EH (cell line): Measurements from ENCODE around the gene CST2.
"Not testable (repeated sequence)": the region's sequence is repeated elsewhere in the genome, so short reads cannot be mapped to it uniquely, and the experiment has no call there.

ENCODE experiments used
- DNase-seq: peaks from one replicate; pipeline ENCODE4 v3.0.0-alpha.2; 2015; ENCODE audit warnings: low read depth

CST2 gene

GRCh38 chr20:23810349-23810748, 16.2 kb downstream of the CST2 start:
- not testable (repeated sequence) for DNase-seq

- no peak for DNase-seq
Measured at GRCh38 chr20:23800865-23801264, 25.7 kb downstream of the CST2 start.

- DNase-seq, result peak; percentile 41
Measured at GRCh38 chr20:23799216-23799847, 27.2 kb downstream of the CST2 start.

- no peak for DNase-seq
Measured at GRCh38 chr20:23795526-23795925, 31.0 kb downstream of the CST2 start.

GRCh38 chr20:23794841-23795240, 31.7 kb downstream of the CST2 start:
- DNase-seq, result no peak

GRCh38 chr20:23794065-23794464, 32.5 kb downstream of the CST2 start:
- DNase-seq, result no peak

GRCh38 chr20:23783447-23783846, 43.1 kb downstream of the CST2 start:
- no peak for DNase-seq

GRCh38 chr20:23782366-23782983, 44.1 kb downstream of the CST2 start:
- peak; percentile 35 for DNase-seq

GRCh38 chr20:23778676-23779075, 47.9 kb downstream of the CST2 start:
- DNase-seq, result peak; percentile 30

- DNase-seq, result not testable (repeated sequence)
Measured at GRCh38 chr20:23777380-23777779, 49.1 kb downstream of the CST2 start.

GRCh38 chr20:23776067-23776771, 50.3 kb downstream of the CST2 start:
- no peak for DNase-seq

GRCh38 chr20:23774081-23774480, 52.4 kb downstream of the CST2 start:
- no peak for DNase-seq
